GM12865 (cell line): Measurements from ENCODE around the gene SLC39A8.
"Not testable (repeated sequence)": the region's sequence is repeated elsewhere in the genome, so short reads cannot be mapped to it uniquely, and the experiment has no call there.

Experiments
- DNase-seq: peaks from one replicate; pipeline ENCODE4 v3.0.0; 2010; ENCODE audit warnings: low read depth
- H3K4me3 ChIP-seq: 2 replicates; pipeline ENCODE4 v1.5.1; 2011; ENCODE audit warnings: mild to moderate bottlenecking, low read depth, low read length, control low read depth
- TF ChIP-seq, protein P1 (sequence below): IDR thresholded peaks from 2 replicates; pipeline ENCODE4 v1.5.1; 2011; ENCODE audit warnings: low read length, control low read depth, low read depth, inconsistent platforms; ENCODE audit not compliant: insufficient read depth; ENCODE audit errors: missing control alignments

Gene SLC39A8

GRCh38 chr4:102362922-102363432 is 17.7 kb upstream of the SLC39A8 start:
- TF ChIP-seq, protein P1, sequence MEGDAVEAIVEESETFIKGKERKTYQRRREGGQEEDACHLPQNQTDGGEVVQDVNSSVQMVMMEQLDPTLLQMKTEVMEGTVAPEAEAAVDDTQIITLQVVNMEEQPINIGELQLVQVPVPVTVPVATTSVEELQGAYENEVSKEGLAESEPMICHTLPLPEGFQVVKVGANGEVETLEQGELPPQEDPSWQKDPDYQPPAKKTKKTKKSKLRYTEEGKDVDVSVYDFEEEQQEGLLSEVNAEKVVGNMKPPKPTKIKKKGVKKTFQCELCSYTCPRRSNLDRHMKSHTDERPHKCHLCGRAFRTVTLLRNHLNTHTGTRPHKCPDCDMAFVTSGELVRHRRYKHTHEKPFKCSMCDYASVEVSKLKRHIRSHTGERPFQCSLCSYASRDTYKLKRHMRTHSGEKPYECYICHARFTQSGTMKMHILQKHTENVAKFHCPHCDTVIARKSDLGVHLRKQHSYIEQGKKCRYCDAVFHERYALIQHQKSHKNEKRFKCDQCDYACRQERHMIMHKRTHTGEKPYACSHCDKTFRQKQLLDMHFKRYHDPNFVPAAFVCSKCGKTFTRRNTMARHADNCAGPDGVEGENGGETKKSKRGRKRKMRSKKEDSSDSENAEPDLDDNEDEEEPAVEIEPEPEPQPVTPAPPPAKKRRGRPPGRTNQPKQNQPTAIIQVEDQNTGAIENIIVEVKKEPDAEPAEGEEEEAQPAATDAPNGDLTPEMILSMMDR, result no peak
- H3K4me3 ChIP-seq, result no peak overlapping the region
- no peak for DNase-seq

DNA sequence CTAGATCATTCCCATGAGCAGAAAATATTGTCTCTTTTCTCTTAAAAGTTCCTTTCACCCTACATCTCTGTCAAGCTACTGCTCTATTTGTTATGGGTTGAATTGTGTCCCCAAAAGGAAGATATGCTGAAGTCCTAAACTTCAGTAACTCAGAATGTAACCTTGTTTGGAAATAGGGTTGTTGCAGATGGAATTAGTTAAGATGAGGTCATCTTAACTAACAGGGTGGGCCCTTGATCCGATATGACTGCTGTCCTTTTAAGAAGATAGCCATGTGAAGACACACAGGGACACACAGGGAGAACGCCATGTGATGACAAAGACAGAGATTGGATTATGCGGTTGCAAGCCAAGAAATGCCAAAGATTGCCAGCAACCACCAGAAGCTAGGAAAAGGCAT is 12.8 kb upstream of the SLC39A8 start:
- no peak overlapping the region for H3K4me3 ChIP-seq
- no peak for DNase-seq
- TF ChIP-seq, protein P1, result no peak

DNA sequence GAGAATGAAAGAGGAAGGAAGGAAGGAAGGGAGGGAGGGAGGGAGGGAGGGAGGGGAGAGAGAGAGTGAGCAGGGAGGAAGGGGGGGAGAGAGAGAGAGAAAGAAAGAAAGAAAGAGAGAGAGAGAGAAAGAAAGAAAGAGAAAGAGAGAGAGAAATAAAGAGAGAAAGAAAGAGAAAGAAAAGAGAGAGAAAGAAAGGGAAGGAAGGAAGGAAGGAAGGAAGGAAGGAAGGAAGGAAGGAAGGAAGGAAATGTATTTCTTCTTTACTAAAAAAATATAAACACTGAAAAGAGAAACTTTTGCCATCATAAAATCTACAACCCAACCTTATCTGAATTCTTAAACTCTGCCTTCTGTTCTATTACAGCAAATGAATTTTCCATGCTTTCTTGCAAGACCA is 12.4 kb upstream of the SLC39A8 start:
- not testable (repeated sequence) for DNase-seq

GRCh38 chr4:102356562-102357202 is 11.4 kb upstream of the SLC39A8 start:
- no peak for DNase-seq
- no peak overlapping the region for H3K4me3 ChIP-seq
- TF ChIP-seq, protein P1, result no peak

More for the DNA sequence above, 12.4 kb upstream of the SLC39A8 start:
- not testable (repeated sequence) for H3K4me3 ChIP-seq

- no peak overlapping the region for H3K4me3 ChIP-seq
- TF ChIP-seq, protein P1, result no peak
- no peak for DNase-seq
These were observed 10.5 kb upstream of the SLC39A8 start for GRCh38 chr4:102355748-102356147.

DNA sequence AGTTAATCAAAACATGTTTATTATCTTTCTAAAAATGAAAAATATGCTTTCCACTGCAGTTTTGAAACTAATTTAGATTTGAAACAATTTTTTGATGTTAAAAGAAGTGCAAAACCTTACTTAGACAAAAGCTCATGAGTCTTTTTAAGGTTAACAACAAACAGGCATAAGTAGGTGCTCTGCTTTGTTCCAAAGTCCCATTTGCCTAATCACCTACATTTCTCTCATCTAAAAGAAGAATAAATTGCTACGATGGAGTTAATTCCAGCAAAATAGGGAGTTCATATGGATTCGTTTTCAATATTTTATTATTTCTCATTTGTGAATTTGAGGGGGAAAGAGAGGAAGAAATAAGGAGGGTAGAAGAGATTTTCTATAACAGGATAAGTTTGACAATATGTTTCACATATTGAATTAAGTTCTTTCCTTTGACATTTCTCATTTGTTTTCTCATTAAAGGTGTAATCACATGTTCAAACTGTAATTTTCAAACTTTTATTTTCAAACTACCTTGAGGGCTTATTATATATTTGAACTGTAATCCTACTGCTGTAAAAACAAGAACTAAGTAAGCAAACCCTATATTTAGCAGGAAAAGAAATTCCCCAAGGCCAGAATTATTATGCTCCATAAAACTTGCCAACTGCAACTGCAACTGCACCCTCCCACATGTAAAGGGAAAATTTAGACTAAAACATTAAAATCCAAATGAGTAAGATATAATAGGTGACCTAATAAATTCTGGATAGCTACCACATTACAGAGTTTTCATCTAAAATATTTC is 9.6 kb upstream of the SLC39A8 start:
- TF ChIP-seq, protein P1, result no peak
- DNase-seq, result no peak
- no peak overlapping the region for H3K4me3 ChIP-seq

- TF ChIP-seq, protein P1, result no peak
- DNase-seq, result no peak
These were observed 7.5 kb upstream of the SLC39A8 start for GRCh38 chr4:102352781-102353180.

More at GRCh38 chr4:102352781-102353180, 7.5 kb upstream of the SLC39A8 start:
- no peak overlapping the region for H3K4me3 ChIP-seq
